ENCODE results near the gene BRMS1L. TPM values are rescaled to one million over a fixed set of nuclear protein-coding genes. Genes with fewer than 3 reads are reported as not detected.
A peak's percentile ranks its signal among the peaks of the same experiment; 100 is the strongest.
"Not testable (repeated sequence)": the region's sequence is repeated elsewhere in the genome, so short reads cannot be mapped to it uniquely, and the experiment has no call there.

Gene BRMS1L
- total RNA-seq, 2 experiments from 2014 or later = 4.5 to 5.7 TPM

DNA sequence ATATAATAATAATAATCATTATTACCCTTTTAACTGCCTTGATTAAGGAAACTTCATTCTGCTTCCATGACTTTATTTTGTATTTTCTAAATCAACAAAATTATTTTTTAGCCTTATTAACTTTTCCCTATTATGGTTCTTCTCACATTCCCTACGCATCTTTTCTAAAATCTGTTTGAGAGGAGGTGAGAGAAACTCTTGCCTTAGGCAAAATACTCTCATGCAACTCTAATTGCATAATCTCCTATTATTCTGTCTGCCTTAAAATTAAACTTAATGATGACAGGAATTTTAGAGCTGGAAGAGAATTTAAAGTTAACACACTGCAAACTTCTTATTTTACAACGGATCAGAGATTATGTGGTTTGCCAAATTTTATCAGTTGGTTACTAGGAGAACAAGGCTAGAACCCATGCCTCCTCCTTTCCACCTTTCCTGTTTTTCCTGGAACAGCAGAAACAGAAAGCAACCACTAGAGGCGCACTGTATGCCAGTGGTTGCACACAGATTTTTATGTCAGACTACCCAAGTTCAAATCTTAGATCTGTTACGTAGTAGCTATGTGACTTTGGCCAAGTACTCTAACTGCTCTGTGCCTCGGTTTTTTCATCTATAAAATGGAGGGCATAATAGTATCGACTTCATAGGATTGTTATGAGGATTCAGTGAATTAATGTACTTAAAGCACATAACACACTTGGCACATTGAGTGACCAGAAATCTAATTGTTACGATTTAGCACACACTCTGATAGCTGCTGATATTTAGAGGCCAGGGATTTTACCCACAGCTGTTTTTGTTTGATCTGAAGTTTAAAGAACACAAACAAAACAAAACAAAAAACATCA, 4.3 kb upstream of the BRMS1L start:
- no peak overlapping the region for H2AFZ ChIP-seq (ENCODE audit: low read length)
- no peak overlapping the region for H3K27ac ChIP-seq (ENCODE audit: low read depth, low read length, poor library complexity, severe bottlenecking)
- peak; percentile 47 for DNase-seq (ENCODE audit: low spot score)
- H3K79me2 ChIP-seq (ENCODE audit: insufficient read depth, low read depth, low read length) = peaks cover under 1% of the 10 kb centered on the region; the same call in 1 of the 2 replicates
- H3K36me3 ChIP-seq (ENCODE audit: insufficient read depth, low read length) = no peaks in the 10 kb centered on the region
- peaks cover 4% of the 10 kb centered on the region for H3K4me1 ChIP-seq (ENCODE audit: insufficient read depth, low read length, poor library complexity, severe bottlenecking)
- ChIA-PET POLR2A (interaction anchor here (0.6 to 2.2 kb wide), 3 partner anchors 8 to 15 kb away, joined by 3 to 10 read pairs (median 3); partner anchors contain the start of gene RALGAPA1), CTCF (ENCODE audit: unreplicated experiment) (interaction anchor here (0.6 kb wide), 1 partner anchor 498 kb away, joined by 3 read pairs; the partner anchor contains the start of gene MBIP)
- no TSS peak for BruUV-seq (replicated peaks)
- H4K20me1 ChIP-seq (ENCODE audit: insufficient read depth, low read length) = no peaks in the 10 kb centered on the region
- no peaks in the 10 kb centered on the region for H3K9me3 ChIP-seq (ENCODE audit: low read length)
- H3K4me3 ChIP-seq (ENCODE audit: low read depth, low read length, poor library complexity, severe bottlenecking) = no peak overlapping the region
- no peaks in the 10 kb centered on the region for H3K9me2 ChIP-seq (ENCODE audit: insufficient read depth, low read length)
- TF ChIP-seq CTCF (conservative IDR thresholded peaks at IDR 0.05; ENCODE audit: low read length) (peak; percentile 97), EZH2phosphoT487 (IDR thresholded peaks at IDR 0.05; ENCODE audit: borderline replicate concordance, low read depth, low read length) (no peak)
- H3K4me2 ChIP-seq (ENCODE audit: low read length) = no peak overlapping the region
- intact Hi-C loops (cut with micrococcal nuclease; ENCODE audit: unreplicated experiment) = no loop called here

DNA sequence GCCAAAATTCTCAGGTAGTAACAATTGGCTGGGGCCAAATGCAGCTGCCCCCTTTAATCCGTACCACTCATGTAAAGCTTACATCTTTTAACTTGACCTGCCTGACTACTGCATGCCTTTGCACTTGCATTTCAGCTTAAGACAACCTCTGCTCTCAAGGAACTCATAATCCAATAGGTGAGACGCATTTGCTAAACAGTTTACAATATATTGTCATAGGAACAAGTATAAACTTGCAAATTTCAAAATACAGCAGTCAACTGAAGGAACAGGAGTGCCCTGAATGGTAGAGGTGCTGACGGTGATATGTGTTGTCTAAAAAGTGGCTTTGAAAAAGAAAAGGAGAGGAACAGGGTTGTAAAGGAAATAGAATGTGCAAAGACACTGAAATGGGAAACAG, 3.6 kb upstream of the BRMS1L start:
- ChIA-PET POLR2A (interaction anchor here (1.1 to 2.2 kb wide), 2 partner anchors 13 to 15 kb away, joined by 3 to 10 read pairs; partner anchors contain the start of gene RALGAPA1), CTCF (ENCODE audit: unreplicated experiment) (interaction anchor here (0.6 kb wide), 1 partner anchor 498 kb away, joined by 3 read pairs; the partner anchor contains the start of gene MBIP)
- no TSS peak for BruUV-seq (replicated peaks)
- Histone ChIP-seq H2AFZ (ENCODE audit: low read length) (no peak overlapping the region), H3K4me1 (ENCODE audit: insufficient read depth, low read length, poor library complexity, severe bottlenecking) (peaks cover 8% of the 10 kb centered on the region), H3K27ac (ENCODE audit: low read depth, low read length, poor library complexity, severe bottlenecking) (no peak overlapping the region), H3K4me3 (ENCODE audit: low read depth, low read length, poor library complexity, severe bottlenecking) (no peak overlapping the region), H3K79me2 (ENCODE audit: insufficient read depth, low read depth, low read length) (peaks cover 7% of the 10 kb centered on the region; the same call in 1 of the 2 replicates), H3K36me3 (ENCODE audit: insufficient read depth, low read length) (no peaks in the 10 kb centered on the region), H4K20me1 (ENCODE audit: insufficient read depth, low read length) (peaks cover 5% of the 10 kb centered on the region; the same call in 1 of the 2 replicates), H3K4me2 (ENCODE audit: low read length) (no peak overlapping the region), H3K9me2 (ENCODE audit: insufficient read depth, low read length) (no peaks in the 10 kb centered on the region), H3K9me3 (ENCODE audit: low read length) (no peaks in the 10 kb centered on the region)
- intact Hi-C loops (cut with micrococcal nuclease; ENCODE audit: unreplicated experiment) = no loop called here
- no peak for DNase-seq (ENCODE audit: low spot score)
- TF ChIP-seq EZH2phosphoT487 (IDR thresholded peaks at IDR 0.05; ENCODE audit: borderline replicate concordance, low read depth, low read length) = no peak
- TF ChIP-seq CTCF (conservative IDR thresholded peaks at IDR 0.05; ENCODE audit: low read length) = no peak

- H3K4me3 ChIP-seq (ENCODE audit: low read depth, low read length, poor library complexity, severe bottlenecking); BruUV-seq (replicated peaks); H2AFZ ChIP-seq (ENCODE audit: low read length); H3K36me3 ChIP-seq (ENCODE audit: insufficient read depth, low read length); CTCF ChIA-PET (ENCODE audit: unreplicated experiment); intact Hi-C loops (cut with micrococcal nuclease; ENCODE audit: unreplicated experiment); H3K9me3 ChIP-seq (ENCODE audit: low read length); H3K9me2 ChIP-seq (ENCODE audit: insufficient read depth, low read length); H3K27ac ChIP-seq (ENCODE audit: low read depth, low read length, poor library complexity, severe bottlenecking); H3K4me2 ChIP-seq (ENCODE audit: low read length); H4K20me1 ChIP-seq (ENCODE audit: insufficient read depth, low read length); DNase-seq (ENCODE audit: low spot score): not testable (repeated sequence)
- Histone ChIP-seq H3K4me1 (ENCODE audit: insufficient read depth, low read length, poor library complexity, severe bottlenecking) (peaks cover 13% of the 10 kb centered on the region), H3K79me2 (ENCODE audit: insufficient read depth, low read depth, low read length) (peaks cover 12% of the 10 kb centered on the region; the same call in 1 of the 2 replicates)
- POLR2A ChIA-PET = interaction anchor here (1.5 kb wide), 1 partner anchor 37 kb away, joined by 9 read pairs; no protein-coding TSS in a partner anchor
Measured at GRCh38 chr14:35824446-35825165, 1.5 kb upstream of the BRMS1L start.

Data from OCI-LY7 (cell line).